ENCODE results near the gene OPCML. TPM values are rescaled to one million over a fixed set of nuclear protein-coding genes. Genes with fewer than 3 reads are reported as not detected.

OPCML gene
- total RNA-seq, 1 donor from 2014 or later = 0.61 TPM

DNA sequence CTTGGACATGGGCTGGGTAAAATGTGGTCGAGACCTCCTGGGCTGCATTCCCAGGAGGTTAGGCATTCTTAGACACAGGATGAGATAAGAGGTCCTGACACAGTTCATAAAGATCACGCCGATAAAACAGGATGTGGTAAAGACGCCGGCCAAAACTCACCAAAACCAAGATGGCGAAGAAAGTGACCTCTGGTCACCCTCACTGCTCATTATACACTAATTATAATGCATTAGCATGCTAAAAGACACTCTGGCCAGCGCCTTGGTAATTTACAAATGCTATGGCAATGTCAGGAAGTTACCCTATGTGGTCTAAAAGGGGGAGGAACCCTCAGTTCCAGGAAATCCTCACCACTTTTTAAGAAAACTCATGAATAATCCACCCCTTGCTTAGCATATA is 983.3 kb downstream of the OPCML start:
- Mint-ChIP-seq H3K4me1 (ENCODE audit: low read depth, unreplicated experiment) (no peaks in the 10 kb centered on the region), H3K4me3 (ENCODE audit: unreplicated experiment) (no peak overlapping the region), H3K27me3 (ENCODE audit: unreplicated experiment) (no peaks in the 10 kb centered on the region), H3K27ac (ENCODE audit: unreplicated experiment) (no peak overlapping the region), H3K36me3 (ENCODE audit: unreplicated experiment) (no peaks in the 10 kb centered on the region), H3K9me3 (ENCODE audit: unreplicated experiment) (peaks cover 3% of the 10 kb centered on the region)
- DNase-seq = no peak
- TF ChIP-seq, protein P1, sequence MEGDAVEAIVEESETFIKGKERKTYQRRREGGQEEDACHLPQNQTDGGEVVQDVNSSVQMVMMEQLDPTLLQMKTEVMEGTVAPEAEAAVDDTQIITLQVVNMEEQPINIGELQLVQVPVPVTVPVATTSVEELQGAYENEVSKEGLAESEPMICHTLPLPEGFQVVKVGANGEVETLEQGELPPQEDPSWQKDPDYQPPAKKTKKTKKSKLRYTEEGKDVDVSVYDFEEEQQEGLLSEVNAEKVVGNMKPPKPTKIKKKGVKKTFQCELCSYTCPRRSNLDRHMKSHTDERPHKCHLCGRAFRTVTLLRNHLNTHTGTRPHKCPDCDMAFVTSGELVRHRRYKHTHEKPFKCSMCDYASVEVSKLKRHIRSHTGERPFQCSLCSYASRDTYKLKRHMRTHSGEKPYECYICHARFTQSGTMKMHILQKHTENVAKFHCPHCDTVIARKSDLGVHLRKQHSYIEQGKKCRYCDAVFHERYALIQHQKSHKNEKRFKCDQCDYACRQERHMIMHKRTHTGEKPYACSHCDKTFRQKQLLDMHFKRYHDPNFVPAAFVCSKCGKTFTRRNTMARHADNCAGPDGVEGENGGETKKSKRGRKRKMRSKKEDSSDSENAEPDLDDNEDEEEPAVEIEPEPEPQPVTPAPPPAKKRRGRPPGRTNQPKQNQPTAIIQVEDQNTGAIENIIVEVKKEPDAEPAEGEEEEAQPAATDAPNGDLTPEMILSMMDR (IDR thresholded peaks at IDR 0.05; ENCODE audit: partially characterized antibody, unreplicated experiment) = no peak

DNA sequence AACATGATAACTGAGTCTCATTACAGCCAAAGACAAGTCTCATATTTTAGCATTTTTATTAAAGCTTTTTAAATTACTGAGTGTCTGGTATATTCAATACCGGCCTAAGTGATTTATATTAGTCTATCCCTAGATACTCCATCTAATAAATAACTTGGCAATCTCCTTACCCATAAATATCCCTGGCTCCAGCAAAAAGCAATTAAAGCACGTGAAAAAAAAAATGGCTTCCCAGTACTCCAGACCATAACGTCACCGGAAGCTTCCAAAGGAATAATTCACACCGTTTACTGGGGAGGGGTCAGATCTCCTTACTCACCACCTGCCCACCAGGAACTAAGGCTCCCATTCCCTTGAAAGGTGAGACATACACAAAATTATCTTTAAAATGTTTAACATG is 988.3 kb downstream of the OPCML start:
- TF ChIP-seq, protein P1 (IDR thresholded peaks at IDR 0.05; ENCODE audit: partially characterized antibody, unreplicated experiment) = no peak
- DNase-seq = no peak
- H3K9me3 Mint-ChIP-seq (ENCODE audit: unreplicated experiment) = no peaks in the 10 kb centered on the region
- no peaks in the 10 kb centered on the region for H3K36me3 Mint-ChIP-seq (ENCODE audit: unreplicated experiment)
- no peak overlapping the region for H3K27ac Mint-ChIP-seq (ENCODE audit: unreplicated experiment)
- no peaks in the 10 kb centered on the region for H3K4me1 Mint-ChIP-seq (ENCODE audit: low read depth, unreplicated experiment)
- H3K4me3 Mint-ChIP-seq (ENCODE audit: unreplicated experiment) = no peak overlapping the region
- no peaks in the 10 kb centered on the region for H3K27me3 Mint-ChIP-seq (ENCODE audit: unreplicated experiment)

DNA sequence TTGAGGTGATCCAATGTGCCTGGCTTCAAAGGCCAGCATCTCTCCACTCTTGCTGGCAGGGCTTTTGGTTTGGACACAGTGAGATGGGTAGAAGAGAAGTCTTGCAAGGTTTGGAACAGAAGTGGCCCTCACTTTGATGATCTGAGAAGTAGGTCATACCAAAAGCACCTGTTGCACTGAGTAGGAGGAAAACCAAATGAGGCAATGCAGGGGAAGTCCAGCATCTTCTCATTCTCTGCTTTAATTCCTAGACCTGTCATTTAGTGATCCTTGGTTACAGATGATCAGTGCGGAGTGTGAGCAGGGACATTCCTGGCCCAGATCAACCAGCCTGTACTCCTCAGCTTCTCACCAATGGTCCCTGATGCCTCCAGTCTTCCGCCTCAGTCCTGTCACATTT is 990.5 kb downstream of the OPCML start:
- Mint-ChIP-seq H3K27ac (ENCODE audit: unreplicated experiment) (no peak overlapping the region), H3K4me3 (ENCODE audit: unreplicated experiment) (no peak overlapping the region), H3K9me3 (ENCODE audit: unreplicated experiment) (no peaks in the 10 kb centered on the region), H3K4me1 (ENCODE audit: low read depth, unreplicated experiment) (no peaks in the 10 kb centered on the region), H3K36me3 (ENCODE audit: unreplicated experiment) (no peaks in the 10 kb centered on the region), H3K27me3 (ENCODE audit: unreplicated experiment) (no peaks in the 10 kb centered on the region)
- TF ChIP-seq, protein P1 (IDR thresholded peaks at IDR 0.05; ENCODE audit: partially characterized antibody, unreplicated experiment) = no peak
- no peak for DNase-seq

DNA sequence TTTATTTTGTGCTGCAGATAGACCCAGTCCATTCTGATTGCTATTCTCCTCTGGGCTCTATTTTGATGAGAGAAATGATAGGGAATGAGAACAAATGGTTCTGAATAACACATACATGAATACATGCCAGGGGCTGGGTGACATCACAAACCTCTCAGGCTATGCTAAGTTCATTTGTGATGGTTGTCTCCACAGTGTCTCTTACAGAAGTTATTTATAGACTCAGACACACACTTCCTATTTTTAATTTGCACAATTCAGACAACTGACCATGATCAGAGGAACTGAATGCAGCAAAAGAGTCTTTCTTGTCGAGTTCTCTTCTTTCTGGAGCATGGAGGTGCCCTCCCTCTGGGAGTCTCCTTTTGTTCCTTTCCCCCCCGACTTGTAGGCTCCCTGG is 991.7 kb downstream of the OPCML start:
- H3K27me3 Mint-ChIP-seq (ENCODE audit: unreplicated experiment) = no peaks in the 10 kb centered on the region
- no peaks in the 10 kb centered on the region for H3K36me3 Mint-ChIP-seq (ENCODE audit: unreplicated experiment)
- no peak for DNase-seq
- no peak overlapping the region for H3K27ac Mint-ChIP-seq (ENCODE audit: unreplicated experiment)
- H3K9me3 Mint-ChIP-seq (ENCODE audit: unreplicated experiment) = no peaks in the 10 kb centered on the region
- H3K4me3 Mint-ChIP-seq (ENCODE audit: unreplicated experiment) = no peak overlapping the region
- TF ChIP-seq, protein P1 (IDR thresholded peaks at IDR 0.05; ENCODE audit: partially characterized antibody, unreplicated experiment) = no peak
- H3K4me1 Mint-ChIP-seq (ENCODE audit: low read depth, unreplicated experiment) = no peaks in the 10 kb centered on the region

DNA sequence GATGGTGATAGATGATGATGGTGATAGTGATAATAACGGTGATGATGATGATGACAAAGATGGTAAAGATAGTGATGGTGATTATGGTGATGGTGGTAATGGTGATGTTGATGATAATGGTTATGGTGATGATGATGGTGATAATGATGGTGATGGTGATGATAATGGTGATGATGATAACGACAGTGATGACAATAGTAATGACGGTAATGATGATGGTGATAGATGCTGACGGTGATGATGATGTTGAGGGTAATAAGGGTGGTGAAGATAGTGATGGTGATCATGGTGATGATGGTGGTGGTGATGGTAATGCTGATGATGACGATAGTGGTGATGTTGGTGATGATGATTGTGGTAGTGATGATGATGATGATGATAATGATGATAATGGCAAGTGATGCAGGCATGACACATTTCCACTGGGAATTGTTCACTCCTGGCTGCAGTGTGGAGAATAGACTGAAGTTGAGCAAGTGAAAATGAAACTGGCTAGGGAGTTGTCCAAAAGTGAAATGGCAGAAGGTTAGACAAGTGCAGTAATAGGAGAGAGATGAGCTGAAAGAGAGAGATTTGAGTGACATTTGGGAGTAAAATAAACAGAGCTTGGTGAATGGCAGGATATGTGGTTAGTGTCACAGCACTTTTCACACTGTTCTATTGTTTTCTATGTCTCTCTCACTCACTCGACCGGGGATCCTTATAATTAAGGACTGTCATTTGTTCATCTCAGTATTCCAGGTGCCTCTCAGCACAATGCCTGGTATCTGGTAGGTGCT is 992.5 kb downstream of the OPCML start:
- no peak overlapping the region for H3K4me3 Mint-ChIP-seq (ENCODE audit: unreplicated experiment)
- no peaks in the 10 kb centered on the region for H3K27me3 Mint-ChIP-seq (ENCODE audit: unreplicated experiment)
- no peaks in the 10 kb centered on the region for H3K9me3 Mint-ChIP-seq (ENCODE audit: unreplicated experiment)
- TF ChIP-seq, protein P1 (IDR thresholded peaks at IDR 0.05; ENCODE audit: partially characterized antibody, unreplicated experiment) = no peak
- no peaks in the 10 kb centered on the region for H3K36me3 Mint-ChIP-seq (ENCODE audit: unreplicated experiment)
- no peak for DNase-seq
- H3K27ac Mint-ChIP-seq (ENCODE audit: unreplicated experiment) = no peak overlapping the region
- H3K4me1 Mint-ChIP-seq (ENCODE audit: low read depth, unreplicated experiment) = no peaks in the 10 kb centered on the region
